CD4-positive, alpha-beta T cell (primary cell): ENCODE data around the gene ZBTB20. TPM values are rescaled to one million over a fixed set of nuclear protein-coding genes. Genes with fewer than 3 reads are reported as not detected.

Experiments
- ATAC-seq: fragments of 200-7000 bp; cut with Tn5 transposase; one replicate; pipeline ENCODE4 v1.10.0; 2022; ENCODE audit warnings: mild to moderate bottlenecking; ENCODE audit not compliant: poor library complexity
- CTCF ChIA-PET: fragments of 350-600 bp; sonication (Branson Sonifier 250); formaldehyde crosslinking; loops from one replicate; lab custom pipeline; 2021; ENCODE audit warnings: antibody characterized with exemption, inconsistent platforms; lab: Charles Lee
- POLR2A ChIA-PET: fragments of 350-600 bp; sonication (Branson Sonifier 250); formaldehyde crosslinking; loops from one replicate; lab custom pipeline; 2021; ENCODE audit warnings: antibody characterized with exemption, inconsistent platforms; lab: Charles Lee
- DNase-seq, 14 experiments: peaks; one replicate each; pipeline ENCODE4 v3.0.0-alpha.2; 2013 to 2020; ENCODE audit warnings: mixed read lengths in 2 of 14
- H3K27ac ChIP-seq, 2 donors: one replicate each; pipeline versions ENCODE4 v1.5.1 to v1.7.0; 2013; ENCODE audit warnings: low read length in 2 of 2, low read depth in 1 of 2, mild to moderate bottlenecking in 1 of 2
- H3K27me3 ChIP-seq, 2 experiments: 1 replicate in 1 of 2; 2 replicates in 1 of 2; pipeline versions ENCODE4 v1.6.1 to v1.7.0; 2013; ENCODE audit warnings: low read length in 2 of 2, control low read depth in 1 of 2, mild to moderate bottlenecking in 1 of 2, moderate library complexity in 1 of 2; ENCODE audit not compliant: insufficient read depth in 2 of 2, control insufficient read depth in 1 of 2
- H3K36me3 ChIP-seq: one replicate; pipeline ENCODE4 v1.6.1; 2013; ENCODE audit warnings: low read length, control low read depth; ENCODE audit not compliant: insufficient read depth
- H3K4me1 ChIP-seq: one replicate; pipeline ENCODE4 v1.6.1; 2013; ENCODE audit warnings: low read length, control low read depth; ENCODE audit not compliant: insufficient read depth
- H3K4me3 ChIP-seq: one replicate; pipeline ENCODE4 v1.5.1; 2013; ENCODE audit warnings: mild to moderate bottlenecking, low read length, moderate library complexity
- H3K9me3 ChIP-seq, 2 experiments: 1 replicate in 1 of 2; 2 replicates in 1 of 2; pipeline versions ENCODE4 v1.6.1 to v1.7.0; 2013; ENCODE audit warnings: low read length in 2 of 2, mild to moderate bottlenecking in 2 of 2, control low read depth in 1 of 2, moderate library complexity in 1 of 2; ENCODE audit not compliant: control insufficient read depth in 1 of 2, insufficient read depth in 1 of 2
- H3K27ac Mint-ChIP-seq: one replicate; pipeline ENCODE4 v1.8.0; 2020; ENCODE audit warnings: mixed read lengths
- H3K27me3 Mint-ChIP-seq: one replicate; pipeline ENCODE4 v1.8.0; 2021; ENCODE audit warnings: mixed read lengths
- H3K36me3 Mint-ChIP-seq: one replicate; pipeline ENCODE4 v1.8.0; 2021; ENCODE audit warnings: low read depth, mixed read lengths
- H3K4me1 Mint-ChIP-seq: one replicate; pipeline ENCODE4 v1.8.0; 2021; ENCODE audit warnings: low read depth, mixed read lengths
- H3K4me3 Mint-ChIP-seq: one replicate; pipeline ENCODE4 v1.8.0; 2020; ENCODE audit warnings: mild to moderate bottlenecking, mixed read lengths
- H3K9me3 Mint-ChIP-seq: one replicate; pipeline ENCODE4 v1.8.0; 2020; ENCODE audit warnings: mixed read lengths
- intact Hi-C, 2 experiments: fragments of 100-400 bp; cut with DNase I in 1 of 2; cut with micrococcal nuclease in 1 of 2; formaldehyde crosslinking; loops; one replicate each; pipeline versions ENCODE4 v1.15.1 to v1.9.0; 2023 to 2025; cut with DNase I, micrococcal nuclease
- total RNA-seq, 174 experiments: library from RNA in 2 of 174; stranded (reverse) in 2 of 174; gene quantifications; one replicate each; pipeline ENCODE4 v1.2.3 and lab custom pipeline; 2021 to 2026
- TF ChIP-seq, protein P1 (sequence below): fragments of 200-600 bp; IDR thresholded peaks from one replicate; pipeline ENCODE4 v1.8.0; 2022; ENCODE audit warnings: antibody characterized with exemption, mild to moderate bottlenecking

ZBTB20 gene
- total RNA-seq, 2 experiments from 2014 or later = 41.6 to 47.4 TPM

DNA sequence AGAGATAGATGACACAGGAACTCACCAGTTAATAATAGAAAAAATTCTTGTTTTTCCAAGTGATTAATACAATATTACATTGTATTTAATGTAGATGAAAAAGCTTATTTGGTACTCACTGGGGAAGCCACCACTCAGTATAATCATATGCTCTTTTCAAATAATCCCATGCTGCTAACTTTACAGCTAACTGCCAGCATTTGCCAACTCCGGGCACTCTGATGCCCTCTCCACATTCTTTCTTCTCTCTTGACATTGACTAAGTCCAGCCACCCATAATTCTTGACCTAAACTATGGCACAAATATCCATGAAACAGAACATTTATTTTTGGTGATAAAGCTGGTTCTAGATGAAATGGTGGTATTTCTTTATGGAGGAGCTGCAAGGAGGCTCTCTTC is 384.9 kb downstream of the ZBTB20 start:
- CTCF ChIA-PET = no interaction called here
- Mint-ChIP-seq H3K27ac (no peak overlapping the region), H3K4me3 (no peak overlapping the region), H3K36me3 (no peaks in the 10 kb centered on the region), H3K4me1 (peaks cover 28% of the 10 kb centered on the region), H3K27me3 (no peaks in the 10 kb centered on the region), H3K9me3 (no peaks in the 10 kb centered on the region)
- H3K27me3 ChIP-seq = no peaks in the 10 kb centered on the region
- H3K9me3 ChIP-seq = no peaks in the 10 kb centered on the region
- intact Hi-C loops = no loop called here
- no peaks in the 10 kb centered on the region for H3K4me1 ChIP-seq
- H3K4me3 ChIP-seq = no peak overlapping the region
- POLR2A ChIA-PET = no interaction called here
- TF ChIP-seq, protein P1, sequence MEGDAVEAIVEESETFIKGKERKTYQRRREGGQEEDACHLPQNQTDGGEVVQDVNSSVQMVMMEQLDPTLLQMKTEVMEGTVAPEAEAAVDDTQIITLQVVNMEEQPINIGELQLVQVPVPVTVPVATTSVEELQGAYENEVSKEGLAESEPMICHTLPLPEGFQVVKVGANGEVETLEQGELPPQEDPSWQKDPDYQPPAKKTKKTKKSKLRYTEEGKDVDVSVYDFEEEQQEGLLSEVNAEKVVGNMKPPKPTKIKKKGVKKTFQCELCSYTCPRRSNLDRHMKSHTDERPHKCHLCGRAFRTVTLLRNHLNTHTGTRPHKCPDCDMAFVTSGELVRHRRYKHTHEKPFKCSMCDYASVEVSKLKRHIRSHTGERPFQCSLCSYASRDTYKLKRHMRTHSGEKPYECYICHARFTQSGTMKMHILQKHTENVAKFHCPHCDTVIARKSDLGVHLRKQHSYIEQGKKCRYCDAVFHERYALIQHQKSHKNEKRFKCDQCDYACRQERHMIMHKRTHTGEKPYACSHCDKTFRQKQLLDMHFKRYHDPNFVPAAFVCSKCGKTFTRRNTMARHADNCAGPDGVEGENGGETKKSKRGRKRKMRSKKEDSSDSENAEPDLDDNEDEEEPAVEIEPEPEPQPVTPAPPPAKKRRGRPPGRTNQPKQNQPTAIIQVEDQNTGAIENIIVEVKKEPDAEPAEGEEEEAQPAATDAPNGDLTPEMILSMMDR = no peak
- DNase-seq (no peak), ATAC-seq (no peak)
- no peak overlapping the region for H3K27ac ChIP-seq
- no peaks in the 10 kb centered on the region for H3K36me3 ChIP-seq

DNA sequence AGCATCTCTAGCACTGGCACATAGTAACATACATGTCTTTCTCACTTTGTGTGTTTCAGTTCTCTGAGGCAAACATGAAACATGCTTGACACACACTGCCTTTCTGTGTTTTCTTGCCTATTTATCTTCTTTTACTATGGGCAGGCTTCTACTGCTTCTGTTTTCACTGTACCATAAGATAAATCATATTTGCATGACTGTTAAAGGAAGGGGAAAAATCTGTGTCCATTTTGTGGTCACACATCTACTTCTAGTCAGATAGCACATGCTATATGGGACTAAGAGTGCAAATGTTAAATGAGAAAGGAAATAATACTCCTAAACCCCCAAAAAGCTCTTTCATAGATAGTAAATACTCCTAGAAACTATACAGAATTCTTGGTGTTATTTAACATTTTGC is 386.4 kb downstream of the ZBTB20 start:
- DNase-seq = no peak
- TF ChIP-seq, protein P1 = no peak
- Mint-ChIP-seq H3K27ac (no peak overlapping the region), H3K4me3 (no peak overlapping the region), H3K9me3 (no peaks in the 10 kb centered on the region), H3K36me3 (no peaks in the 10 kb centered on the region), H3K4me1 (peaks cover 17% of the 10 kb centered on the region), H3K27me3 (no peaks in the 10 kb centered on the region)
- Histone ChIP-seq H3K4me3 (no peak overlapping the region), H3K27me3 (no peaks in the 10 kb centered on the region), H3K9me3 (no peaks in the 10 kb centered on the region), H3K36me3 (no peaks in the 10 kb centered on the region), H3K4me1 (no peaks in the 10 kb centered on the region), H3K27ac (no peak overlapping the region)
- ATAC-seq = no peak
- ChIA-PET POLR2A (no interaction called here), CTCF (no interaction called here)
- intact Hi-C loops = no loop called here

DNA sequence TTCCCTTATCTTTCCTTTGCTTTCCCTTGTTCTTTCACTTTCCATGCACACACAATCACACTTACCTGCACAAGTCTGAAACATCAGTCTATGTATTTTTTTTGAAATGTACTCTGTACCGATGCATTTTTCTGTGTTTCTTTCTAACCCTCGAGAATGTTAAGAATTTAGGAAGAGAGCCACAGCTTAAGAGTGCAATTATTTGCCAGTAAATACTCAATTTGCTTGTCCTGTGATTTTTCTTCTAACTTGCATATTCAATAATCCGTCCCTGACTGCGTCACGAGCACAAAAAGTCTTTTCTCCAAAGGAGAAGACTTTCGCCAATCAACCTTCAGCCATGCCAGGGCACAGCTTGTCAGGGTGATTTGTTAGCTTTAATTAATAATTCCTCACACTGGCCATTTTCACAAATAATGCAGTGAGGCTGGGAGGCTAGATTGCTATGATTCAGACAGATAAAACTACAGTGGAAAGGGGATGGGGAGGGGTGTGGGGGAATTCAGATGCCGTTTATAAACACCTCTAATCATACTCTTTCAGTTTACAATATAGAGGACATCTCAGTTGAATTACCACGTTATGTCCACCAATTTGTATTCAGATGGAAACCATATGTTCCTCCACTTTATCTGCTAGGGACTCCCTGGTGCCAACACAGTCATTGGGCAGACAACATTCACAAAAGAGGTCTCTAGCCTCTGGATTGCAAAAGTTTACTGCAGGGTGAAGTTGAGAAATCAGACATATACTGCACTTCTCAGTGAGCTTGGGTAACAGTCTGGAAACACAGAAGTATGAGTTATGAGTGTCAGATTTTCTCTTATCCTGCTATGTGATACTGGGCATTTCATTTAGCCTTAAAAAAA is 388.0 kb downstream of the ZBTB20 start:
- no peak for ATAC-seq
- TF ChIP-seq, protein P1 = no peak
- Histone ChIP-seq H3K4me1 (no peaks in the 10 kb centered on the region), H3K36me3 (no peaks in the 10 kb centered on the region), H3K27ac (no peak overlapping the region), H3K4me3 (no peak overlapping the region), H3K27me3 (no peaks in the 10 kb centered on the region), H3K9me3 (no peaks in the 10 kb centered on the region)
- ChIA-PET CTCF (no interaction called here), POLR2A (no interaction called here)
- Mint-ChIP-seq H3K27ac (no peak overlapping the region), H3K4me1 (peaks cover 1% of the 10 kb centered on the region), H3K4me3 (no peak overlapping the region), H3K9me3 (no peaks in the 10 kb centered on the region), H3K36me3 (no peaks in the 10 kb centered on the region), H3K27me3 (no peaks in the 10 kb centered on the region)
- DNase-seq = no peak
- intact Hi-C loops = no loop called here
